Activated CD4-positive, alpha-beta T cell treated with anti-CD3 and anti-CD28 coated beads, Interleukin-2, amount 50 U/mL, for 4 hours (primary cell): ENCODE data around the gene ZACN.

Experiments
- DNase-seq, 2 experiments: peaks; one replicate each; pipeline ENCODE4 v3.0.0-alpha.2; 2020

The ZACN gene

GRCh38 chr17:76106703-76107102, 27.7 kb downstream of the ZACN start:
- DNase-seq = no peak

DNA sequence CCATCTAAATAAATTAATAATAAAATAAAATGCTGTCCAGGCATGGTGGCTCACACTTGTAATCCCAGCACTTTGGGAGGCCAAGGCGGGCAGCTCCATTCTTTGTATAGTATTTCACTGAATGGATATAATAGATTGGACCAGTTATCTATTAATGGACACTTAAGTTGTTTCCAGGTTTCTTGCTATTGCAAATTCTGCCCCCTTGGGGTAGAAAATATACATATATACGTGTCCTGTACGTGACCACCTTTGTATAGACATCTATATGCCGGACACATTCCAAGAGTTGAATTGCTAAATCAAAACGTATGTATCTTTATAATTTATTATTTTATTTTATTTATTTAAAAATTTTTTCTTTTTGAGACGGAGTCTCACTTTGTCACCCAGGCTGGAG, 28.5 kb downstream of the ZACN start:
- DNase-seq = no peak

DNA sequence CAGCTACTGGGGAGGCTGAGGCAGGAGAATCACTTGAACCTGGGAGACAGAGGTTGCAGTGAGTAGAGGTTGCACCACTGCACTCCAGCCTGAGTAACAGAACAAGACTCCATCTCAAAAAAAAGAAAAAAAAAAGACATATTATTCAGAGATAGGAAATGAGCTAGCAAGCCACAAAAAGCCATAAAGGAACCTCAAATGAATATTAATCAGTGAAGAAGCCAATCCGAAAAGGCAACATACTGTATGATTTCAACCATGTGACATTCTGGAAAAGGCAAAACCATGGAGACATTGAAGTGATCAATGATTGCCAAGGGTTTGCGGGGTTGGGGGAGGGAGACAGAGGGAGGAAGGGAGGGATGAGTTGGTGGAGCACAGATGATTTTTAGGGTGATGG, 33.0 kb downstream of the ZACN start:
- no peak for DNase-seq

- no peak for DNase-seq
These were observed 36.3 kb downstream of the ZACN start for GRCh38 chr17:76115138-76115754.

GRCh38 chr17:76119409-76120371, 40.7 kb downstream of the ZACN start:
- no peak for DNase-seq

DNA sequence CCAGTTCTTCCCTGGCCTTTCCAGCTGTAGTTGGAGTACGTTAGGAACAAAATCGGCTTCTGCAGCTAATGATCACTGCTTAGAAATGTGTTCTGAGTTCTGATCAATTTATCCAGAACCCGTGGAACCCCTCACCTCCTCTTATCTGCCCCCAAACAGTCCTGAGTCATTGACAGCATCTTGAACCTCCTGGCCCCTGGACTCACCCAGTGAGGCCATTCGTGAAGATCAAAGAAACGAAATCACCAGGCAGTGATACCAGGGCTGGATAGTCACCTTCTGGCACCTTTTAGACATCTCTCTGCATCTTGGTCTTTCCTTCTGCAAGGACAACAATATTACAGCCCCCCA, 41.7 kb downstream of the ZACN start:
- no peak for DNase-seq

DNA sequence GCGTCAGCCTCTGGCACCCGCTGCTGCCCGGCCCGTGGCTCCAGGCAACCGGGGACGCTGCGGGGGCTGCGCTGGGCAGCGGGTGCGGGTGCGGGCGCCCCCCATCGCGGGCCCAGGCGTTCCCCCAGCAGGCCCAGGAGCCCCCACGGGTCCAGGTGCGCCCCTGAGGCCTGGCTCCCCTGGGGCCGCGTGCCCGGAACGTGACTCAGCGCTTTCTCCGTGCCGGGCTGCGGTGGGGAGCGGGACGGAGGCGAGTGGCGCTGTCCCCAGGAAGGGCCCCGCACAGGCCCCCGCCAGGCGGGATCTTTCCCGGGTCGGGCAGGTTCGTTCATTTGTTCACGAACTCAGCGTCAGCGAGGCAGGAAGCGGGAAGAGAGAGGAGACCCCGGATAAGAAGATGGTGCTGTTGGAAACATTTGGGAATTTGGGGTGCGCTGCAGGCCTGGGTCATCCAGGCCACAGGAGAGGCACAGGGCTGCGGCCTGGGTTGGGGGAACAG, 43.0 kb downstream of the ZACN start:
- DNase-seq = no peak

DNA sequence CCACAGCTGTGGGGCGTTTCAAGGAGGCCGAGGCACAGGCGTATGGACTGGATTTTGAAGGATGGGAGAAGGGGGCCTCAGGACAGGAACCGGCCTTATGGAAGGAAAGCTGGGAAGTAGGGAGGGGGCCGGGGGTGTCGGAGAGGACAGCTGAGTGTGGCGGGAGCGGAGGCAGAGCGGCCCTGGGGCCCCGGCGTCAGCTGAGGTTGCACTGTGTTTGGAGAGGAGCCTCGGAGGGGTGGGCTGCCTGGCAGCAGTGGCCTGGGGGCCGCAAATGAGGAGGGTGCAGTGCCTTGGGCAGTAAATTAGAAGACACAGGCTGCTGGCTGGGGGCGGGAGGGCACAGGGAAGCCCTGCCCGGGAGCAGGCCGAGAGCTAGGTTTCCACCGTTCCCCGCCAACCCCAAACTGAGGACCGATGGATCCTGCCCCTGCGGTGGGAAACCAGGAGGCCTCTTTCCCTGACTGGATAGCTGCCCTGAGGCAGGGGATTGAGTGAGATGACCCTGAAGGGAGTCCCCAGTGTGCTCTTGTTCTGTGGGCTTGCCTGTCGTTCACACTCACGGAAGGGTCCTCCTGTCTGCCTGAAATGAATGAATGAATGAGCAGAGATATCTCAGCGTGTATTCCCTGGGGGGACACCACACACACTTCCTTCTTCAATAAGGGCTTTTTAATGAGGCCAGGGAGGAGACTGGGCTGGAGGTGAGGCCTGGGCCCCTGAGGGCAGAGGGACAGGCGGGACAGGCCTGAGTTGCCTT, 43.6 kb downstream of the ZACN start:
- no peak for DNase-seq

DNA sequence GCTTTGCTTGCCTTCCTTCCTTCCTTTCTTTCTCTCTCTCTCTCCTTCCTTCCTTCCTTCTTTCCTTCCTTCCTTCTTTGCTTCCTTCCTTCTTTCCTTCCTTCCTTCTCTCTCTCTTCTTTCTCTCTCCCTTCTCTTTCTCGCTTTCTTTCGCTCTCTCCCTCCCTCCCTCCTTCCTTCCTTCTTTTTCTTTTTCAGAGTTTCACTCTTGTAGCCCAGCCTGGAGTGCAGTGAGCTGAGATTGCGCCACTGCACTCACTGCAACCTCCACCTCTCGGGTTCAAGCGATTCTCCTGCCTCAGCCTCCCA, 44.2 kb downstream of the ZACN start:
- no peak for DNase-seq

DNA sequence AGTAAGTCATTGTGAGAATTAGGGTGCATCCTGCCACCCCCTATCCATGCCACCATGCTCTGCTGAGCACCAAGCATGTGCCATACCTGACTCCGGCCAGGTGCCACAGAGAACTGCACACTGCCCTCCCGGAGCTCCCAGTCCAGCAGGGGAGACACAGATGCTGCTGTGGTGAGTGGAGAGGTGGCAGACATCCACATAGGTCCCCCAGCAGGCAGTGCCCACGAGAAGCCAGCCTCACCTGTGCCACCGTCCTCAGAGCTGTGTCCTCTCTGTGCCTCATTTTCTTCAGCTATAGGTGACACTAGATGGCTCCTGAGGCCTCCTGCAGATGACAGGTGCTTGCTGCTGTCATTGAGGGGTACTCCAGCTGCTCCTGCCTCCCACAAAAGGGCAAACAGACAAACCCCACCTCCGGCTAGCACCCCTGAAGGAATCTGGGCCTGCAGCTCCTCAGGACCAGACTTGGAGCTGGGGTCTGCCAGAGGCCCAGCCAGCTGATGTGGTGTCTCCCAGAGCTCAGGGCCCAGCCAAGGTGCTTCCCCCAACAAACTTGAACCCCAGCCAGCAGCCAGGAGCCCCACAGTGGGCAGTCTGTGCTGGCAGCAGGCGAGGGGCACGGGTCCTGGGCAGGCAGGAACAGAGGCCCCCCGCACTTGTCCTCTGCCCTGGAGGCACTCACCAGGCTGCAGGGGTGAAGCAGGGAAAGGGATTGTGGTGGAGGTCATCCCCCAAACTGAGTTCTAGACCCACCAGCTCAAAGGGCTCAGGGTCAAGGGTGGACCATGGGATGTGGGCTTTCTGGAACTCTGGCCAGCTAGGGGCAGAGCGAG, 45.0 kb downstream of the ZACN start:
- DNase-seq = no peak

- DNase-seq = no peak
These were observed 45.8 kb downstream of the ZACN start for GRCh38 chr17:76124582-76125390.

GRCh38 chr17:76125391-76125675, 46.4 kb downstream of the ZACN start:
- DNase-seq = no peak

DNA sequence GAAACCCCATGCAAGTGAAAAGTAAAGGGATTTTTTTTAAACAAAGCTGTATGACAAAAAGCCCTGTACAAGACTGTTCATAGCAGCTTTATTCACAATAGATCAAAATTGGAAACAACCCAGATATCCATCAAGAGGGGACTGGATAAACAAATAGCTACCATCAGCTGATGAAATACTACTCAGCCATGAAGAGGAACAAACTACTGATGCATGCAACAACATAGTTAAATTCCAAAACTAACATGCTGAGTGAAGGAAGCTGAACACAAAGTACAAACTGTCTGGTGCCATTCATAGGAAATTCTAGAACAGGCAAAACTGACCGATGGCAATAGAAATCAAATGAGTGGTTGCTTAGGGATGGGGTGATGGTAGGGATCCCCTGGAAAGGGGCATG, 46.9 kb downstream of the ZACN start:
- DNase-seq = no peak

DNA sequence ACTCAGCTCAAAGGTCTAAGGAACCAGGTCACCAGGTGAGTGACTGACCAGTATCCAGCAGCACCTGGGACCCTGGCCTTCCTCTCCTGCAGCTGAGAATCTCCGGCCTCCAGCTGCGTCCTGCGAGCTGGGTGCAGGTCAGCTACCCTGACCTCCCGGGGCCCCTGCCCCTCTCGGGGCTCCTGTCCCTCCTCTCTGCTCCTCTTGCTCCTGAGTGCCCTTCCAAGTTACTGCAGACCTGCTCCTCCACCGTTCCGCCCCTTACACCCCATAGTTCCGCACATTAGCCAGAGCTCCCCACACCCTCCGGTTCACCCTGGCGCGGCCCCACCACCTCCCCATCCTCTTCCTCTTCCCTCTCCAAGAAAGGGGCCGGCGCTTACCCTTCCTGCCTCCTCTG, 51.5 kb downstream of the ZACN start:
- DNase-seq = no peak

DNA sequence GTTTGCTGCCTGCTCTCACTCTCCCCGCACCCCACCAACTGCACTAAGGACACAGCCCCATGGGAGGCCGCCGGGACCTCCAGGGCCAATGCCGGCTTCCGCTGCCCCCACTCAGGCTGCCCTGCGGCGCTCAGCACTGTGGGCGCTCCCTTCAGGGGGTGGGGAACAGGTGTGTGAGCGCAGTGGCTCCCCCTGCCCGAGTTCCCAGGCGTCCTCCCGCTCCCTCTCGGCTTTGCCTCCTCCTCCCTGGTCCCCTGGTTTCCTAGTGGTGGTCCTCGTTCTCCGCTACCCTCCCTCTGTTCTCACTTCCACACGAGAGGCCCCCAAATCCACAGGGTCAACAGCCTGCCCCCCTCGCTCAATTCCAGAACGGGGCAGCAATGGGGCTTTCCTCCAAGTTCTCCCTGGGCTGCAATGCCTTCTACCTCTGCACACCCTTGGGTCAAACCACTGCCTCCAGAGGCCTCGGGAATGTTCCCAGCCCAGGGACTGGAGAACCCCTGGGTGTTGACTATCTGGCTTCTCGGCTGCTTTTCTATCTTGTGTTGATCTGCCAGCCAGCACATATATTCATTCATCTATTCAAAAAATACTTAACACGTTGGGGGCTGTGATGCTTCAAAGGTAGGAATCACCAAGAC, 52.2 kb downstream of the ZACN start:
- DNase-seq = no peak

DNA sequence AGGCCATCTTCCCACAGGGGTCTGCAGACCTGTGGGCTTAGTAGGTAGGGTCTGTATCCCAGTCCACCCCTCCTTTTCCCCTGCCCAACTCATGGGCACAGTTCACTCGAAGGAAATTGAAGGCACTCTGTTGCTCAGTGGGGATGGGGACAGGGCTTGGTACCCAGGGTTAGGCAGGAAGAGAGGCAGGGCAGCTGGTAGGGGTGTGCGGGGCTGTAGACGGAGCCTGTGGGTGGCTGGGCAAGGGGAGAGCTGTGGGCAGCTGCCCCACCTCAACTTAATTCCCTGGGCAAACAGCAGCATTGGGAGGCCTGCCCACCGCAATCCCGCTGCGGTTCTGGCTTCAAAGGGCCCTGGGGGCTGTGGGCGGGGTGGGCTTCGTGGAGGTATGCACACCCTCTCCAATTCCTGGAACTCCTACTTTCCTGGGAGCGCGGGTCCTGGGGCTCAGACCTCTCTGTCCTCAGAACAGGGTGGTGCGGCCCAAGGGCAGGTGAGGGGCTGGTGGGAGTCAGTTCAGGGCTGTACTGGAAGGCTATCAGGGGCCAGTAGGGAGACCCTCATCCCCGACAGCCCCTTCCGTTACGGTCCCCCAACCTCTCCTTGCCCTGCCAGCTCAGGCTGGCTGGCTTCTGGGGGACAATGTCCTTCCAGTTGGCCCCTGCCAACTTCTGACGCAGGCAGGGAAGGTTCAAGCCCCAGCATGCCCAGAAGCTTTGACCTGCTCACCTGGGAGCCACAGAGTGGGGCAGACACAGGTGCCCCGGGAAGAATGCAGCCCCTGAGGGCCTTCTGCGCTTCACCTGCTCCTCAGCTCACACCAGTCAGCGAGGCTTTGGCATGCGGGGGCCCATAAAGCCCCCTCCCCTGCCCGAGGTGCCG, 53.0 kb downstream of the ZACN start:
- DNase-seq = no peak
